Suppressor macrophage (primary cell): Measurements from ENCODE around the gene PHOX2A.

Experiments
- DNase-seq, 4 experiments: peaks; one replicate each; pipeline ENCODE4 v3.0.0-alpha.2; 2020 to 2022

PHOX2A gene

DNA sequence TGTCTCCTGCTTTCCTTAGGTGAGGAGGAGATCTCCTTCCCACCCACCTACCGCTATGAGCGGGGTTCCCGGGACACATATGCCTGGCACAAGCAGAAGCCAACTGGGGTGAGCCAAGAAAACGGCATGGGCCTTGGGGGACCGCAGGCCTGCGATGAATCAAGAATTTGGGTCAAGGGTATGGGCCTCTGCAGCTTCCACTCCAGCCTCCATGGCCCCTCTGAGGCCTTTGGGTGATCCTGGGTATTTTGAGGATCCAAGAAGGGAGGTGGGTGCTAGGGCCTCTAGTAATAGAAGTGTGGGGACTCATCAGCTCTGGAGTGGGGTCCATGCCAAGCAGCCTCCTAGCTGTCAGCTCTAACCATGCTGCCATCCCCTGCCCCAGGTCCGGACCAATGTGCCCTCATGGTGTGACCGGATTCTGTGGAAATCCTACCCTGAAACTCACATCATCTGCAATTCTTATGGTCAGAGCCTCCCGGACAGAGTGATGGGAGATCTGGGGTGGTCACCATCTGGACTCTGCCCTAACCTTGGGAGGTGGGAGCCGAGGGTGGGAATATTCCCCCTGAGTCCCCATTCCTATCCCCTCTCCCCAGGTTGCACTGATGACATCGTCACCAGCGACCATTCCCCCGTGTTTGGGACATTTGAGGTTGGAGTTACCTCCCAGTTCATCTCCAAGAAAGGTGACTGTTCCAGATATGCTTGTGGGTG is 10.8 kb downstream of the PHOX2A start:
- DNase-seq = no peak

DNA sequence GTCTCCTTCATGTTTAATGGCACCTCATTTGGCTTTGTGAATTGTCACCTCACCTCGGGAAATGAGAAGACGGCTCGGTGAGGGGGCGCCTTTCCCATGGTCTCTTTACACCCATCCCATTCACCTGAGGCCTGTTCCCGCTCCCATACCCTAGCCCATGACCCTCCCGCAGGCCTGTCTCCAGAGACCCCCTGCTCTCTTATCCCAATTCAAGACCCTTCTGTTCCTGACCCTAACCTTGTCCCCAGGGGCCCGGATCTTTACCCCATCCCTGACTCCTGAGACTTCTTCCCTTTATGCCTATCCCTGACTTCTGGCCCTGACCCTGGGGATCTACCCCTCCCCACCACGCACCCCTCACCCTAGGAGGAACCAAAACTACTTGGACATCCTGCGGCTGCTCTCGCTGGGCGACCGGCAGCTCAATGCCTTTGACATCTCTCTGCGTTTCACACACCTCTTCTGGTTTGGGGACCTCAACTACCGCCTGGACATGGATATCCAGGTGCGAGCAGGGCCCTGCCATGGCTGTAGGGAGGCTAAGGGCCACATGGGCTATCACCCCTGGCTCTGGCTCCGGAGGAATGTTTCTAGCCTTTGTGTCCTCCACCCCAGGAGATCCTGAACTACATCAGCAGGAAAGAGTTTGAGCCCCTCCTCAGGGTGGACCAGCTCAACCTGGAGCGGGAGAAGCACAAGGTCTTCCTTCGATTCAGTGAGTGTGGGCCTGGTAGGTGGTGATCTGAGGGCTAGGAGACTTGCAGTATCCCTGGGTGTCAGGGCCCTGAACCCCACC is 11.5 kb downstream of the PHOX2A start:
- no peak for DNase-seq

DNA sequence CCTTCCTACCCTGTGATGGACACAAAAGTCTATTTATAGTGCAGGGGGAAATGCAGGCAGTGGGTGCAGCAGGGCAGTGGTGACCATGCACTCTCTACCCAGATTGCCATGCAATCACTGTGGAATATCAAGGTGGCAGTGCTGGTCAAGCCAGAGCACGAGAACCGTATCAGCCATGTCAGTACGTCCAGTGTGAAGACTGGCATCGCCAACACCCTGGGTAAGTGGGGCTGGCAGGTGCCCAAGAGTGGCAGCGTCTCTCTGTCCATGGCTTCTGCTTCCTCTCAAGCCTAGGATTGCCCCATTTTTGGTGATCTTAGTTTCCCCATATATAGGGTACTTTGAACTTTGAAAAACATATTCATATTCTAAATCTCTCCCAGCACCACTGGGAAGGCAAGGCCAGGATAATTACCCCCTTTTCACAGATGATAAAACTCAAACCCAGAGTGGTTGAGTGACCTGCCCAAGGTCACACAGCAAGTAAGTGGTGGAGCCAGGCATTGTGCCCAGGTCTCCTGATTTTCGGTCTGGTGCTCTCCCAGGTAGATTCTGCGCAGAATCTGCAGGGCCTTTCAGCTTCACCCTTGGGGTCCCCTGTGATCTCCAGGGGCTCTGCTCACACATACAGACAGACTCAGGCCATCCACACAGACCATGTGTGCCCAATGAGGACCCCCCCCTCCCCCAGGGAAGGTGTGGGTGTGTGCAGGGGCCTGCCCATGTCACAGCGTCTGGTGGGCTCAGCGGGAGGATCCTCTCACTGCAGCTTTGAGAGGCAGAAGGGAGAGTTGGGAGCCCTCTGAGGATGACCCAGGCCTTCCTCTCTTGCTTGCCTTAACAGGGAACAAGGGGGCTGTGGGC is 12.3 kb downstream of the PHOX2A start:
- DNase-seq = no peak

DNA sequence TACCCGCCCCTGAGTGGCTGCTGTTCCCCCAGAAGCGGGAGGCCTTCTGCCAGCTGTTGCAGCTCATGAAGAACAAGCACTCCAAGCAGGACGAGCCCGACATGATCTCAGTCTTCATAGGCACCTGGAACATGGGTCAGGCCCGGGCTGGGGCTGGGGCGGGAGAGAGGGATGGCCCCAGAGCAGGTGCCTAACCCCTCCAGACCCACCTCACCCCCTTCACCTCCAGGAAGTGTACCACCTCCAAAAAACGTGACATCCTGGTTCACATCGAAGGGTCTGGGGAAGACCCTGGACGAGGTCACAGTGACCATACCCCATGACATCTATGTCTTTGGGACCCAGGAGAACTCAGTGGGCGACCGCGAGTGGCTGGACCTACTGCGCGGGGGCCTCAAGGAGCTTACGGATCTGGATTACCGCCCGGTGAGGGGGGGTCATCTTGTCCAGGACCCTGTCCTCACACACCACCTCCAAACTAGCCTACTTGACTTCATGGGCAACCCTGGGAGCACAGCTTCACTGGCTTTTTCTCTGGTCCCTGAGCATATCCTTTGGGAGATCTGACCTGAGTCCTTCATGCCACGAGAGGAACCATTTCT is 13.1 kb downstream of the PHOX2A start:
- DNase-seq = no peak

DNA sequence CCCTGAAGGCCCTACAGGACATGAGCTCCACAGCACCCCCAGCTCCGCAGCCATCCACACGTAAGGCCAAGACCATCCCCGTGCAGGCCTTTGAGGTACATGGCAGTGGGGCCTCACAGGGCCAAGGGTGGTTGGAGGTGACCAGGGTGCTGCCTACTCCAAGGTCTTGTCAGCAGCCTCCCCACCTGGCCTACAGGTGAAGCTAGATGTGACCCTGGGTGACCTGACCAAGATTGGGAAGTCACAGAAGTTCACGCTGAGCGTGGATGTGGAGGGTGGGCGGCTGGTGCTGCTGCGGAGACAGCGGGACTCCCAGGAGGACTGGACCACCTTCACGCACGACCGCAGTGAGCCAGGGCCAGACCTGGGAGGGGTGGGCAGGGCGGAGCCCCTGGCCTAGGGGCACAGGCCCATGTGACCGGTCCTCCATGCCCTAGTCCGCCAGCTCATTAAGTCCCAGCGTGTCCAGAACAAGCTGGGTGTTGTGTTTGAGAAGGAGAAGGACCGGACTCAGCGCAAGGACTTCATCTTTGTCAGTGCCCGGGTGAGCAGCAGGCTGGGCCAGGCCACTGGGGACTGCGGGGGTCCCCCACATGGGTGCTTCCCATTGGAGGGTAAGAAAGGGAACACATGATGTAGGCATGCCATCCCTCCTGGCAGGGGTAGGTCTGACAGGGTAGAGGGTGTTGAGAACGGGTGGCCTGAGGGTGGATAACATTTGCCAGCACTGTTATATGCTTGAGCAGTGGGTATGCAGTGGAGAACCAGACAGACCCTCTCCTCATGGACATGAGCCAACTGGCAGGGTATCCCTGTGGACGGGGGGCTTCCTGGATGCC is 13.8 kb downstream of the PHOX2A start:
- DNase-seq = no peak

DNA sequence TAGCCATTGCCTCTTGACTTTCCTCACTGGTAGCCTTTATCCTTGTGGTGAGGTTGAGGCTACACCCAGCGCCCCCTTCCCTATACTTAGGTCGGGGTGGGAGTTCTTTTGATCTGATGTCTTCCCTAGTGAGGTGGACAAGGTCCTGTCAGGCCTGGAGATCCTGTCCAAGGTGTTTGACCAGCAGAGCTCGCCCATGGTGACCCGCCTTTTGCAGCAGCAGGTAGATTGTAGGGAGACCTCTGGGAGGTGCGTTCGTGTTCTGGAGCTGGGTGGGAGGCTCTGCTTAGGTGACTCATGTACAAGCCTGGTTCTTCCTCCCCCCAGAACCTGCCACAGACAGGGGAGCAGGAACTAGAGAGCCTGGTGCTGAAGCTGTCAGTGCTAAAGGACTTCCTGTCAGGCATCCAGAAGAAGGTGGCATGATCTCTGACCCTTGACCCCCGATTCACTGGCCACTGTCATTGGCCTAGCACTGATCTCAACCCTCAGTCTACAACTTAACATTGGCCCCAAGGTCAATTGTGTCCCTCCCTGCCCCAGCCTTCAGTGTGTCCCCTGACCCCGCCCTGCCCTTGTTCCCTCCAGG is 14.5 kb downstream of the PHOX2A start:
- DNase-seq = no peak

DNA sequence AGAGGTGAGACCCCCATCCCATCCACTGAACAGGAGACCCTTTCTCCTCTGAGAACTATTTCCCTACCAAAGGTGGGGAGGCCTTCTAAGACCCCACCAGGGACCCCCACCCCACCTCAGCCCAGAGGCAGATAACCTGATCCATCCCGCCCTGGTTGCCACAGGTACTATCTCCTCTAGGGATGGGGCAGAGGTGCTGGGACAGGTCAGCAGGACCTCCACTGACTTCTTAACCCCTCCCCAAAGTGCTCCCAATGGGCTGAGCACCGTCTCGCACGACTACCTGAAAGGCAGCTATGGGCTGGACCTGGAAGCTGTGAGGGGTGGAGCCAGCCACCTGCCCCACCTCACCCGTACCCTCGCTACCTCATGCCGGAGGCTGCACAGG is 15.1 kb downstream of the PHOX2A start:
- no peak for DNase-seq

DNA sequence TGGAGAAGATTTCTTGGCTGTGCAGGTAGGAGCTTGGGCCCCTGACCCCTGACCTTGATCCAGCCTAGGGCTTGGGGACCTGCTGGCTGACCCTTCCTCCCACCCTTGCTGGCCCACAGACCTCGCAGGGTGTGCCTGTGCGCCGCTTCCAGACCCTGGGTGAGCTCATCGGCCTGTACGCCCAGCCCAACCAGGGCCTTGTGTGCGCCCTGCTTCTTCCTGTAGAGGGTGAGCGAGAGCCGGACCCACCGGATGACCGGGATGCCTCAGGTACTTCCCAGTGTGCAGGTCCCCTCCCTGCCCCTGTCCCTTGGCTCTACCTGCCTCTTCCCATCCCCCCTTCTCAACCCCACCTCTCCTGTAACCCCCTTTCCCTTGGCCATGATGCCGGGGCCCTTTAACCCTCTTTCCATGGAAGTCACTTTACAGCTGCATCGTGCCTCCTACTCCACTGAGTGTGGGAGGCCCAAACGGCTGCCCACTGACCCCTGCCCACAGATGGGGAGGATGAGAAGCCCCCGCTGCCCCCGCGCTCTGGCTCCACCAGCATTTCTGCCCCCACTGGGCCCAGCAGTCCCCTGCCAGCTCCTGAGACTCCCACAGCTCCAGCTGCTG is 15.6 kb downstream of the PHOX2A start:
- DNase-seq = no peak

DNA sequence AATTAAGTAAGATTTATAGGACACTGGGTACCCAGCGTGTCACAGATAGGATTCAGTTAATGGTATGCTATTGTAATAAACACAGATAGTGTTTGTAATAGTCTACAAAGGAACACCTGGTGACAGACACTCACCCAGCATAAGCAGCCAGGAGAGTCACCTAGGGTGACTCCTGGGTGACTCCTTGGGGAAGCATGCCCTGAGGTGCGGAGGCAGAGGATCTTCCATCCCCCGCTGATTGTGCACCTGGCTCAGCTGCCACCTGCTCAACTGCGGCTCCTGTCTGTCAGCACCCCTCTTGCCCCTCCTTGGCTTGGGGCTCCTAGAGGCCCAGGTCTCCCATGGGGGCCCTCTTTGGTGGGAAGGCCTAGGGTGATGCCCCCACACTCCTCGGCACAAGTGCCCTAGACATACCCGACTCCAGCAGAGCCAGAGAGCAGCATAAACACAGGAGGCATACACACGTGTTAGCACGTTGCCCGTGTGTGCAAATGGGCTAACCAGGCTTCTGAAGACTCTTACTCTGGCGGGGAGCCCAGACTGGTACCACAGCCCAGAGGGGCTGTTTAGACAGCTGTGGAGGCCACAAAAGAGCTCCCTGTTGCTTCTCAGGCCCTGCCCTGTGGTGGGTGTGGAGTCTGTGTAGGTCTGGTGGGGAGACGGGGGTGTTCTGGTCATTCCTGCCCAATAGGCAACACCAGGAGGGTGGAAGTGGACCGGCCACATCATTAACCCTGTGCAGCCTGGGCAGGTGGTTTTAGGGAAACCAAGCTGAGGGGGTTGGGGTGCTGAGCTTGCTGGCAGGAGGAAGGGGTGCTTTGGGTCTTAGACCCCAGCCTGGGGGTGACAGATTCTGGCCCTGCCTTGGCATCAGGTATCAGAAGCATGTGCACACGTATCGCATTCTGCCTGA is 16.4 kb downstream of the PHOX2A start:
- no peak for DNase-seq

DNA sequence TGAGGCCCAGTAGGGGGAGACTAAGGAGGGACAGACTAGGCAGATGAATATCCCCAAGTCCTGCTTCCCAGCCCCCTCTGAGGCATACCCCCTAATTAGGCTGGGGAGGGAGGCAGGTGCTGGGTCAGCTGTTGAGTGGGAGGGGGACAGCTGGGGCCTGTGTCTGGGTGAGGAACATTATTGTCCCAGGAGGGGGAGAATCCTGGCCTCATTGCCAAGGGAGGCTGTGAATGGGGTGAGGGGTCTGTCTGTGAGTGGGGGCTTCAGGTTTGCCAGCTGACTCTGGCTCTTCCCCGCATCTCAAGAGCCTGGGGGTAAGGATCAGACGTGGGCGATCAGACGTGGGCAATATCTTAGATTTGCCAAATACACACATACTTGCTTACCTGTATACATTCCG is 17.3 kb downstream of the PHOX2A start:
- no peak for DNase-seq

DNA sequence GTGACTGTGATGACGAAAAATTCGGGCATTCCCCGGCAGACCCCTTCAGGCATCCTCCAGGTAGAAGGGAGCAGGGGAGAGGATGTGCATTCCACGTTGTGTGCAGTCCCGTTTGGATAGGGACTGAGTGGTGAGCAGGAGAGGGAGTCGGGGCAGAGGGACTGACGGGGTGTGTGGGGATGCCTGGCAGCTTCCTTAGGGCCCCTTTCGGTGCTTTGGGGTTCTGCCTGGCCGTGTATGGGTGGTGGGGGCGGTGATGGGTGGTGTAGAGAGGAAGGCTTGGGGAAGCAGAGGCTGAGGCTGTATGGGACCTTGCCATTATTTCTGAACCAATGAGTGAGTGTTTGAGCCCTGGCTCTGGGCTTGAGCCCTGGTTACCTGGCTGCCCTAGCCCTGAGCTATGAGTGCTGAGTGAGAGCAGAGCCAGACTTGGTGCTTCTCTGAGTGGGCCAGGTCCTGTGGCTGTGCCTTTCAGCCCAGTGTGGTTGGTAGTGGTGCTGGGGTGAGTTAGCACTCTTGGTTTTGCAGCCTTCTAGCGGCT is 18.5 kb downstream of the PHOX2A start:
- DNase-seq = peak in 2 of 4 experiments; percentile 32 to 58

DNA sequence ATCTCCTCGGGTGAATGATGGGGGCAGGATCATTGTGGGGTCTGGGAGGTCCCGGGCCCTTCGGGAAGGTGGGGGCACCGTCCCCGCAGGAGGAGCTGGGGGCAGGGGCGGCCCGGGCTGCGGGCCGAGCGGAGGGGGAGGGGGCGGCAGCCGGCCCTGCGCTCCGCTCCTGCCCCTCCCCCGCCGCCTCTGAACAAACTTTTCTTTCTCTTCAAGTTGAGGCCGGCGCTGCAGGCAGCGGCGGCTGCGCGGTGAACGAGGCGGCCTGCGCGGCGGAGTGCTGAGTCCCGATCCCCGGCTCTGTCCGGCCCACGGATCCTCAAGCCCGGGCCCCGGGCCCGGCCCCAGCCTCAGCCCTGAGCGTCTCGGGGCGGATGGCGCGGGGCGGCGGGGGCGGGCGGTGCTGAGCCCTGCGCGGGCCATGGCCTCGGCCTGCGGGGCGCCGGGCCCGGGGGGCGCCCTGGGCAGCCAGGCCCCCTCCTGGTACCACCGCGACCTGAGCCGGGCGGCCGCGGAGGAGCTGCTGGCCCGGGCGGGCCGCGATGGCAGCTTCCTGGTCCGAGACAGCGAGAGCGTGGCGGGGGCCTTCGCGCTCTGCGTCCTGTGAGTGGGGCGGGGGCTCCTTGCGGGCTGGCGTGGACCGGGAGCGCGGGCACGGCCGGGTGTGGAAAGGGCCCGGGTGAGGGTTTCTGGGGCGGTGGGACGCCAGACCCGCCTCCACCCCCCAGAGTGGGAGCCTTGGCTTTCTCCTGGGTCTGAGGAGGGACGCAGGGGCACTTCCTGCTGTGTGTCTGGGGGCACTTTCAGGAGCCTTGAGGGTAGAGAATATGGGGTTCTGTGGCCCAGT is 19.2 kb downstream of the PHOX2A start, which contains the start of gene INPPL1:
TSS of gene INPPL1 (plus strand) at position 204 of the 847 bp plus-strand sequence. CDS start at position 422, 218 bp downstream.
- peak in 2 of 4 experiments; percentile 43 to 70 for DNase-seq

DNA sequence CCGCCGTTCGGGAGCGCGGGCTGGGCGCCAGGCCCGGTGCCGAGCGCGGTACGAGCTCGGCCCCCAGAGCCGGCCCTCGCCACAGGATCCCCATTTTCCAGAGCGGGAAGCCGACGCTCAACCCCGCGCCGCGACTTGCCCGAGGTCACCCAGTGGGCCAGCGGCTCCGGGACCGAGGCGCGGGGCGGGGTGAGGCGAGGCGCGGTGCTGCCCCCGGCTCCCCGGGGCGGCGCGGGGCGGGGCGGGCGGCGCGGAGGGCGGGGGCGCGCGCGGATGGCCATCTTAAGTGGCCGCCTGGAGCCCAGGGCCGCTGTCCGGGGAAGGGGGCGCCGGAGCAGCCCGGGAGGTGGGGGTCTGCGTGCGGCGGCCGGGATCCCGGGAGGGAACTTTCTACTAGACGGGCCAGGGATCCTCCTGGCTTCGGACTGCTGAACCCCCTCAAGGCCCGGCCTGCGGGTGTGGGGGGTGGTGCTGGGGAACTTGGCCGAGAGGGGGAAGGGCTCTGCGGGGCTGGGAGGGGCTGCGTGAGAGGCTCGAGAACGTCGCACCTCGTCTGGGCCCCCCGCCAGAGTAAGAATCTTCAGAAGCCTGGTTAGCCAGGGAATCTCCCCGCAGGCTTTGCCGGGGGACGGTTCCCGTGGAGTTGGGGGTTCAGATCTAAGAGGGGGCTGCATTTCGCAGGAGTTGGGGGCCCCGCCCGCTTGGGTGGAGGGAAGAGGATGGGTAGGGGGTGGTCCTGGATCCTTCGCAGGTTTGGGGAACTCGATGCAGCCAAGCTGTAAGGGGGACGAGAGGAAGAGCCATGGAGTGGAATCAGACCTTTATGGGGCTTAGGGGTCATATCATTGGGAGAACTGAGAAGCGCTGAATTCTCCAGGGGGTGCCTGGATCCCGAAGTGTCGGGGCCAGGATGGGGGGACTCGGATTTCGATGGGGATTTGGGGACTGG is 20.1 kb downstream of the PHOX2A start:
- DNase-seq = peak; percentile 73 to 93 (median 84)

DNA sequence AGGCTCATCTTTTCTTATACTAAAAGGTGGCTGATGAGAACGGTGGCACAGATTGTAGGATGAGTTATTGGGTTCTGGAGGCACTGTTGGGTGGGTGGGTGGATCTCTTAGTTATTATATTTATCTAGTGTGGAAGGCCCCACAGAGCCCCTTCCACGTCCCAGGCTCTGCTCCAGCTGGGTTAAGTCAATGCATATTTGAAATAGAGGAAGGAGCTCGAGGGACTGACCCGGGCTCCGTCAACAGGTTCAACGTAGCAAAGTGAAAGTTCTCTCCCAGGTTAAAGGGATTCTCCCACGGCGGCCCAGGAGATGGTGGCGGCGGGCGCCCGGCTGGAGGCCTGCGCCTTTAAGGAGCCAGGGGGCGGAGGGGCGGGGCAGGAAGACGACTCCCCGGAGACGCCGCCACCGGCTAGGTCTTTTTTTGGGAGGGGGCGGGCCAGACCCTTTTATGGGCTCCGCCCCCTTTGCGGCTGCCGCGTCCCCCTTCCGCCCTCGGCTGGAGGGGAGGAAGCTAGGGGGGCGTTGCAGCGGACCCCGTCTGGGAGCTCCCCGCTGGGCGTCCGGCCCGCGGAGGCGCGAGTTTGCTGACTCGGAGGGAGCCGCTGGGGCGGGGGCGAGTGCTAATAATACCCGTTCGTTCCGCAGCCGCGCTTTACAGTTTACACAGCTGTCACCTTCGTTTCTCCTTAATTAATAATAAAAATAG is 20.9 kb downstream of the PHOX2A start:
- peak; percentile 93 to 98 (median 96) for DNase-seq

DNA sequence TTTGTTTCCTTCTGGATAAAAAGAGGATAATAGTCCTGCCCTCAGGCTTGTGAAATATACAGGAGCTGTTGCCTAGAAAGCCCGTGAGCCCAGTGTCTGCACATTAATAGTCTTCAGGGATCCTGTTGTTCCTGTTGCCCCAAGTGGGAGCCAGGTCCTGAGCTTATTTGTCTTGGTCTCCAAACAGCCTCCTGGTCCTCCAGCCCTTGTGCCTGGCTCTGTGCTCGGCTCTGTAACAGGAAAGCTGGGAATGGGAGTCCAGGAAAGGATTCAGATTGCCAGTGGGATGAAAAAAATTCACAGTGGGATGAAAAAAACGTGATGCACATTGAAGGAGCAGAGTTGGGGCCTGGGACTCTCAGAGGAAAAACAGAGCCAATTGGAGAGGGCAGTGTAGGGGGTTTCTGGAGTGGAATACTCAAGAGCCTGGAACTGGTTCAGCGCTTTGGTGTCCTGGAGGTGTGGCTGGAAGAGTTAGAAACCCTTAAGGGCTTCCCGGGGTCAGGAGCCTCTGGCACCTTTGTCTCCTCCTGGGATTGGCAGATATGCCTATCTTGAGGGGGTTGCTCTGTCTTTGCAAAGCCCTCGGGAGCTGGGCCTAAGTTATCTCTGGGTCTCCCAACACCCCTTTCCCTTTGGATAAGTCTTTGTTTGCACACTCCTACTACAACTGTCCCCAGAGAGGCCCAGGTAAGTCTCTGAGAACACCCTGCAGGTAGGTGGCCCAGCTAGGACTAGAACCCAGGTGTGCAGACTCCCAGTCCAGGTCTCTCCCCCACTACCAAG is 21.7 kb downstream of the PHOX2A start:
- DNase-seq = peak in 3 of 4 experiments; percentile 28 to 35 (median 28)
